KOPT-K1 (cell line): Measurements from ENCODE around the gene PLA2G4B.

Experiments
- H3K27ac ChIP-seq: fragments of 200-600 bp; sonication (generic); 2 replicates; pipeline ENCODE4 v1.5.1; 2016; ENCODE audit warnings: antibody characterized with exemption, mild to moderate bottlenecking, low read depth, low read length; ENCODE audit not compliant: poor library complexity, severe bottlenecking
- H3K36me3 ChIP-seq: fragments of 200-600 bp; sonication (generic); 2 replicates; pipeline ENCODE4 v1.5.1; 2017; ENCODE audit warnings: antibody characterized with exemption, mild to moderate bottlenecking, low read length, moderate library complexity; ENCODE audit not compliant: insufficient read depth
- H3K9me3 ChIP-seq: fragments of 200-600 bp; sonication (generic); 2 replicates; pipeline ENCODE4 v1.5.1; 2017; ENCODE audit warnings: antibody characterized with exemption, low read length, mild to moderate bottlenecking; ENCODE audit not compliant: insufficient read depth, poor library complexity, severe bottlenecking

The PLA2G4B gene

DNA sequence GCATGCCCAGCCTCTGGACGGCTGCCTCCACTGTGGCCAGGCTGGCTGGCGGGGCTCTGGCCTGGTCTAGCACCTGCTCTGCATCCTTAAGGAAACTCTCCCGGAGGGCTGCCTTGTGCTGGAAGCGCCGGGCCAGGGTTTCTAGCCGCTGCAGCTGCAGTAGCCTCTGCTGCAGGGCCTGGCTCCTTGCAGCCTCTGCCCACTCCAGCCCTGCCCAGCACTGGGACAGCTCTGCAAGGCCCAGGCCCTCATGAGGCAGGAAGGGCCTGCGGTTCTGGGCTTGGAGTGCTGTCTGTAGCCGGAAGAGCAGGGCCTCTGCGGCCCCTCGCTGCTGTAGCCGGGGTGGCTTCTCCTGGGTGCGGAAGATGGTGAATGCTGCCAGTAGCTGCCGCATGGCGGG is 47.2 kb downstream of the PLA2G4B start:
- H3K27ac ChIP-seq, result no peak overlapping the region
- H3K9me3 ChIP-seq, result no peaks in the 10 kb centered on the region
- no peaks in the 10 kb centered on the region for H3K36me3 ChIP-seq

DNA sequence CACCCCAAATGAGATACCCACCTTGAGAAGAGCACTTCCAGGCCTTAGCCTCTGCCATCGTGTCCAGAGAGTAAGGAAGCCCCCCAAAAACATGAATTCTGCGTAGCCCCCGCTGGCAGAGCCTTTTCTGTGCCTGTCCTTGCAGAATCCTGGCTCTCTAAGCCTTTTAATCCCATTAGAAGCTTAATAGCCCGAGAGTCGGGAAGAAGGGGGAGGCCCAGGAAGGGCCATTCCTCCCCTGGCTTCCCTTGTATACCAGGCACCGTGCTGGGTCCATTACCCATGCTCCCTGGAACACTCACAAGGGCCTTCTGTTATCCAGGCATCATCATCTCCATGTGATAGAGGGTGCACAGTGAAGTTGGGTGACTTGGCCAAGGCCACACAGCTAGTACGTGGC is 48.1 kb downstream of the PLA2G4B start:
- Histone ChIP-seq H3K9me3 (no peaks in the 10 kb centered on the region), H3K27ac (no peak overlapping the region), H3K36me3 (no peaks in the 10 kb centered on the region)

DNA sequence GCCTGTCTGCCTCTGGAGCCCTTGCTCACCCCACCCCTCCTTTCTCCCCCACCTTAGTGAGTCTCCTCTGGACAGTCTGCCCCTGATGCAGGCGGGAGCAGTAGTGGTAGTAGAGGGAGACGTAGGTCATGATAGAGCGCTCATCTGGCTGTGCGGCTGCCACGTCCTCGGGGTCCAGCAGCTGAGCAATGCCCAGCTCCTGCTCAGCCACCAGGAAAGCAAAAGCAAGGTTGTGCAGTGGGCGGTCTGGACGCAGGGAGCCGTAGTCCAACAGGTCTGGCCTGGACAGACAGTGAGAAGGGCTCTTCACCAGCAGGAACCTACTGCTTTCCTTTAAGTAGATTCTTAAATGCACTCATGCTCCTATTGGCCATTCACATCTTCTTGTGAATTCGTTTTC is 48.5 kb downstream of the PLA2G4B start:
- no peaks in the 10 kb centered on the region for H3K9me3 ChIP-seq
- no peak overlapping the region for H3K27ac ChIP-seq
- H3K36me3 ChIP-seq, result no peaks in the 10 kb centered on the region

DNA sequence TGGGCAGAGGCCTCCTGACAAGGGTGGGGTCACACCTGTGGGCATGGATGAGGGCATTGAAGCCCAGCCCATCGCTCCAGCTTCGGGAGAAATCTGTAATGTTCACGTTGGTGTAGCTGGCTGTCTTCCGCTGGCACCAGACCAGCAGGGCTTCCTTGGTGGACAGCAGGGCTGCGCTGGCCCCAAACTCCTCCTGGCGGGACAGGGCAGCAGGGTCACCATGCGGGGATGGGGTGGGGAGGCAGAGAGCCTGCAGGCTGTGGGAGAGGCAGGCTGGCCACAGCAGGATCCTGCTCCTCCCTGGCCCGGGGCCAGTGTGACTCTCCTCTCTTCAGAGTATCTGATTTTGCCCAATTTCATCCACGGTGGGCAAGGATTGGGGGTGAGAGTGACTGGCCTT is 49.2 kb downstream of the PLA2G4B start:
- Histone ChIP-seq H3K27ac (no peak overlapping the region), H3K36me3 (no peaks in the 10 kb centered on the region), H3K9me3 (no peaks in the 10 kb centered on the region)

DNA sequence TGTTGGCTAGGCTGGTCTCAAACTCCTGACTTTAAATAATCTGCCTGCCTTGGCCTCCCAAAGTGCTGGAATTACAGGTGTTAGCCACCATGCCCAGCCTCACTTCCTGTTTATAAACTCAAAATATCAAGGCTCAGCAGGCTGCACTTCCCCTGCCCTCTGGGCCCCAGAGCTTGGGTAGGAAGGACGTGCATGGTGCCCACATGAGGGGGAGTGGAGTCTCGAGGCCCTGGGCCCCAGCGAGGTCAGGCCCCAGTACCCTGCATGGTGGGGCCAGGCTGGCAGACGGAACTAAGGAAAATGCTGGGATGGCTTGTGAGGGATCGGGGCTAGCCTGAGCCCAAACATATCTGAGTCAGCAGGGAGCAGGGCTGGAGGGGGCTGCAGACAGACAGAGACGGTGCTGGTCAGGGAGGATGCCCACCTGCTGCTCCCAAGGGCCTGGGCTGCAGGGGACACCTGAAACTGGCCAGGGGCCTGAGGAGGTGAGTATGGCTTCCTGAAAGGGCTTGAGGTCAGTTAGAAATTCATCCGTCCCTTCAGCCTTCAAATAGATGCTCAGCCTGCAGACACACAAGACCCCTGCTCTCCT is 50.1 kb downstream of the PLA2G4B start:
- Histone ChIP-seq H3K9me3 (no peaks in the 10 kb centered on the region), H3K36me3 (no peaks in the 10 kb centered on the region), H3K27ac (no peak overlapping the region)

DNA sequence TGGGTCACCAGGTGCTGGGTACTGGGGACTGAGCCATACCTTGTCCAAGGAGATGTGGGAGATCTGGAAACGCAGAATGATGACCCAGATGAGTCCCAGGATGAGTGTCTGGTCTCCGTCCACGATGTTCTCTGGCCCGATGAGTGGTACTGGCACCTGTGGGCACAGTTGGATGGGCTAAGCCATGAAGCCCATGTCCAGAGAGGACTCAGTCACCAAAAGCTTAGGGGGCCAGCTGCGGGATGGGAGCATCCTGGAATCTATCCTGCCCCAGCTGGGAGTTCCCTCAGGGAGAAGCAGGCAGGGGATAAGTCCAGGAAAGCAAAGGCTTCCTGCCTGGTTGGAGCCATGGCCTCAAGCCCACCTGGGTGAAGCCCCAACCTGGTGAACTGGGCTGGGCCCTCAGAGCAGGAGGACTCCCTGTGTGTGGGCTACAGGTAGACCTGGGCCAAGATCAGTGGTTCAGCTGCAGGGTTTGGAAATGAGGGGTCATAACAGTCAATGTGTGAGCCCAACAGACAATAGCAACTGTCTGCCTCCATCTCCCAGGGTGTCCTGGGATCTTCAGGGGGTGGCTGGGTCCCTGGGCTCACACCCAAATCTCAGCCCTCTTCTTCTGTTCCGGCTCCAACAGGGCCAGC is 51.5 kb downstream of the PLA2G4B start:
- no peaks in the 10 kb centered on the region for H3K36me3 ChIP-seq
- H3K27ac ChIP-seq, result no peak overlapping the region
- no peaks in the 10 kb centered on the region for H3K9me3 ChIP-seq

DNA sequence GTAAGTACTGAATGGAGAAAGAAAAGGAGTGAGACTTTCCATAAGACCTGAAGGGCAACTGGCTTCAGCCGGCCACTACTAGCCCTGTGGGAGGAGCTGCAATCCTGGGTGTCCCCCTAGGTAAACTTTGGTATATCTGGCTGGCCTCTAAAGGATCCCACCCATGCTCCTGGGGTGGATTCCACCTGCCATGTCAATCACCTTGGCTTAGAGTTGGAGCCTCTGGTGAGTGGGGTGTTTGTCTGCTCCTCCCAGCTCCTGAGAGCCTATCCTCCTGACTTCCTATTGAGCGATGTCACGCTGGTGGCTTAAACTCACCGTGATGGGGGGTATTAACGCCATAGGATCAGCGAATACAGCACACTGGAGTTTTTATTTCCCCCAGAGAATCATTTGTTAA is 52.6 kb downstream of the PLA2G4B start:
- no peak overlapping the region for H3K27ac ChIP-seq
- H3K9me3 ChIP-seq, result no peaks in the 10 kb centered on the region
- no peaks in the 10 kb centered on the region for H3K36me3 ChIP-seq

DNA sequence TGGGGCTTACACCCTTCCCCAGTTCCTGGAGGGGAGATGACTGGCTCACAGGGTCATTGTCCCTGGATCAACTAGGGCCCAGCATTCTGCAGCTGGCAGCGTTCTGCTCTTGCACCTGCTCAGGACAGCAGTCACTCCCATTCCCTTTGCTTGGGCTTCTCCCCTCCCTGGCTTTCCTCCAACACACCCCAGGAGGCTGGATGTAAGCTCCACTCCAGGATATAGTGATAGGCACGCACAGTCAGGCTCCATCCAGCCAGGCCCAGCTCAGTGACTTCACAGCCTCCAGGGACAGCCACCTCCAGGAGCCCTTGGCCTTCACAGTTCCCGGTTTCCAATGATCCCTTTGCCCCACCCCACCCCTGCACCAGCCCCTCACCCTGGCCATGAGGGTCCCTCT is 53.3 kb downstream of the PLA2G4B start:
- Histone ChIP-seq H3K36me3 (no peaks in the 10 kb centered on the region), H3K27ac (no peak overlapping the region), H3K9me3 (no peaks in the 10 kb centered on the region)

DNA sequence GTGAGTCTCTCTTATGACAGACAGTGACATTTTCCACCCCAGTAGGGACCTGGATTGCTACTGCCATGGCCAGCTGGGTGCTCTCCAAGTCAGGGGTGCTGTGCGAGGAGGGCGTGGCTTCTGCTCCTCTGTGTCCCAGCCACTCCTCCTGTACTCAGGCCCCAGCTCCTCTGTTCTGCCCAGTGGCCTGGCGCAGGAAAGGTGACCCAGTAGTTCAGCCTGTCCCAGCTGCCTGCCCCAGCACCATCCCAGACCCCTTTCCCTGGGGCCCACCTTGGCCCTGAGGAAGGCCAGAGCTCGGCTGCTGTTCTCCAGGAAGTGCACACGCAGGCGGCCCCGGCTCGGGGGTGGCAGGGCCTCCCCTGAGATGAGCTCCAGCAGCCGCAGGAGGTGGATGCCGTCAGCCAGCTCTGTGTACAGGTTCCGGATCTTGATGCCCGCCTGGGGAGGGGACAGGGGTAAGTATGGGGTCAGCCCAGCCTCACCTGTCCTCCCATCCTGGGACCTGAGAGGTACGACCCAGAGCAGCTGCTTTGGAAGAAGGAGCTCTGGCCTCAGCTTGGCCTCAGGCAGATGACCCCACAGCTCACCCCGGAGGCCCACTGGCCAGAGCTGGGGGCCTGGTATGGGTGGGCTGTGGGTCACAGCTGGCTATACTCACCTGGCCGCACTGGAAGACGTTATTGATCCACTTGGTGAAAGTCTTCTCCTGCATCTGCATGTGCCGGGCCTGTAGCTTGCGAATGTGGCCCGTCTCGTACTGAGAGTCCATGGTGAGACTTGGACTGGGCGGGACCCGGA is 54.2 kb downstream of the PLA2G4B start:
- no peak overlapping the region for H3K27ac ChIP-seq
- H3K9me3 ChIP-seq, result no peaks in the 10 kb centered on the region

DNA sequence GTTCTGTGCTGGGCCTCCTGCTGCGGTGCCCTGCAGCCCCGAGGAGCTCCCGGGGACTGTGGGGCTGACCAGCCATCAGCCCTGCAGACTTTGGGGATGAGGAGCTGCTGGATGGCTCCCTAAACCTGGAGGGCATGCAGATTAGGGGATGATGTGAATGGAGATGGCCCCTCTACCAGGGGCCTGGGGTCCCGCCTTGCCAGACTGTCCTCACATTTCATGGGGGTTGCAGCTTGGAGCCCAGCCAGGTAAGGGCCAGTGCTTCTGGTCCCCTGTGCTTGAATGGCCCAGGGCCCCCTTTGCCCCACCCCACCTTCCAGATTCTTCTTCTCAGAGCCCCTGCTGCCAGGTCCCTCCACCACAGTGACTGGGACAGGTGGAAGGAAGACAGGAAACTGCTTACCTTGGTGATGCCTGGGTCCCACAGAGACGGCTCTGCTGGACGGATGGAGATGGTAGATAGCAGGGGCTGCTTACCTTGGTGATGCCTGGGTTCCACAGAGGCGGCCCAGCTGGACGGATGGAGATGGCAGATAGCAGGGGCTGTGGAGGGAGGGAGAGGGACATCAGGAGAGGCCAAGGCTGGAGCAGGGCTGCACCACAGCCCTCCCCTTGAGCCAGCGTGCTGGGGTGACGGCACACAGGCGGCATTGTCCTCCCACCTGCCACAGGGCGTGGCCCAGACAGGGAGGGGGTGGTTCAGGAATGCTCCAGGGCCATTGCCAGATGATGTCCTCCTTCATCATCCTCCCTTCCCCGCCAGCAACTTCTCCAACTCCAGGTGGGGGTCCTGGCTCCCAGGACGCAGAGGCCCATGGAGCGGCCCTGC is 55.0 kb downstream of the PLA2G4B start, which contains the start of gene SPTBN5:
Gene SPTBN5, minus strand, starts transcription at position 632 of the 829 bp plus-strand sequence. Its CDS starts 556 bp downstream, at position 76.
- Histone ChIP-seq H3K9me3 (no peaks in the 10 kb centered on the region), H3K27ac (no peak within 1 kb of the TSS), H3K36me3 (no peaks in the 10 kb centered on the region)

More for the DNA sequence above, 54.2 kb downstream of the PLA2G4B start:
- H3K36me3 ChIP-seq, result no peaks in the 10 kb centered on the region

DNA sequence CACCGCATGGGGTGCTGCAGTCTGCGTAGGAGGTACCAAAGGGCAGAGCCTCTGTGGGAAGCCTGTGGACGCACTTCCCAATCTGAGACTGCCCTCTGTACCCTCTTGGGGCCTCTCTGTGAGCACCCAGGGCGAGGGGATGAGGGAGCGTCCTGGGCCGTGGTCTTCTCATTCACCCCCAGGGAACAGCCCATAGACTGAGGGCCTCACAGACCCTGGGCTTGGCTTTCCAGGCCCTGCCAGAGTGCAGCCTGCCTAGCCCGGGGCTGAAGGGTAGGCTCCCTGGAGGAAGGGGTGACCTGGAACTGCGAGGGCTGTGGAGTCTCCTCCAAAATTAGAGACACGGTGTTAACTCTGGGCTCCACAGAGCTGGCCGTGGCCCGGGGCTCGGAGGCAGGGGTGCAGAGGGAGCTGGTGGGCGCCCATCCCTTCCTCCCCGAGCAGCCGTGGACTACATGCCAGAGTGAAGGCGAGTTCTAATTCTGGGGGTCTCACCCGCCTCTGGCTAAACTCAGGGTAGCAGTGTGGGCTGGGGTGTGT is 55.7 kb downstream of the PLA2G4B start:
- Histone ChIP-seq H3K27ac (no peak overlapping the region), H3K9me3 (no peaks in the 10 kb centered on the region), H3K36me3 (no peaks in the 10 kb centered on the region)

DNA sequence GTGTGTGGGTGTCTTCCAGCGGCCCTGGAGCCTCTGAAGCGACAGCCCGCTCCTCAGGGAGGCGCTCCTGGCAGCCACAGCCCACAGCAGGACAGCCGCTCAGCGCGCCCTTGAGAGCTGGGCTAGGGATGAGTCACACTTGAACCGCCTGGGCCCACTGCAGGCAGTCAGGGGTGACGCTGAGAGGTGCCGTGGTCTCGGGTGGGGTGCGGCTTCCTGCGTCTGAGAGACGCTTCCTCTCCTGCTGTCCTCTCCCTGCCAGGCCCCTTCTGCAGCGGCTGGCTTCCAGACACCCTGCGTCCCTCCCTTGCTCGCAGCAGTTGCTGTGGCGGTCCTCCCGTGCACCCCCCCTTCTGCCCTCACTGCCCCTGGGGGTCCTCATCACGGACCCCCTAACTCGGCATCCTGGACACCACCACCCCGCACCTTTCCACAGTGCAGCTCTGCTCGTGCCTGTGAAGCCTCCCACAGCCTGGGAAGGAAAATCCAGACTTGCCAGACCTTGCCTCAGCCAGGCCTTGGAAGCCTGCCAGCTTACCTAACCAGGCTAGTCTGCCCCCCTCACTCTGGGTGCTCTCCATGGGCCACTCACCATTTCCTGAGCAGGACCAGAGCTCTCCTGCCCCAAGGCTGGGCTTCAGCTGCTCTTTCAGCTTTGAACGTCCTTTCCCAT is 56.3 kb downstream of the PLA2G4B start:
- Histone ChIP-seq H3K9me3 (no peaks in the 10 kb centered on the region), H3K27ac (no peak overlapping the region), H3K36me3 (no peaks in the 10 kb centered on the region)

DNA sequence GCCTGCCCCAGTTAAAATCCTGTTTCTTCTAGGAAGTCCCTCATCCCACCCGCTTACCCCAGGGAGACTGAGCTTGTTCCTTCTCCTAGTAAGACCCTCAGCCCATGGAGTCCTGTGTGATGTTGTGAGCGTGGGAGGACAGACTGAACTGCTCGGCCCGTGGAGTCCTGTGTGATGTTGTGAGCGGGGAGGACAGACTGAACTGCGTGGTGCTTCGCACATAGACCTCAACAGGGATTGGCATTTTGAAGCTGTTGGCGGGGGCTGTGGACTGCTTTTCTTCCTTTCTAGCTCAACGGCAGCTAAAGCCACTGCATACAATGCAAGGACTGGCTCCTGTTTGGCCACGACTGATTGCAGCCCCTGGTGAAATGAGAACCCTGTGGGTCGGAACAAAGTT is 56.8 kb downstream of the PLA2G4B start:
- Histone ChIP-seq H3K36me3 (no peaks in the 10 kb centered on the region), H3K9me3 (no peaks in the 10 kb centered on the region), H3K27ac (no peak overlapping the region)

DNA sequence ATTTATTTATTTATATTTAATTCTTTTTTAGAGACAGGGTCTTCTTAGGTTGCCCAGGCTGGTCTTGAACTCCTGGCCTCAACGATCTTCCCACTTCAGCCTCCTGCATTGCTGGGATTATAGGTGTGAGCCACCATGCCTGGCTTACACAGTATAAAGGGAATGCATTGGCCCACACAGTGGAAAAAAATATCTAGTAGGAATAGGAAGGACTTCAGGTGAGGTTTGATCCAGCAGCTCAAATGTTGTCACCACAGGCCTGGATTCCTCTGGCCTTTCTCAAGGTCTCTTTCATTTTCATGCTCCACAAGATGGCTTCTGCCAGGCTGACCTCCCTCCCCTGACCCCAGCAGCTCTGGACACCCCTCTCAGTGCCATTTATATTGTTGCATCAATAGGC is 57.3 kb downstream of the PLA2G4B start:
- Histone ChIP-seq H3K27ac (no peak overlapping the region), H3K9me3 (no peaks in the 10 kb centered on the region), H3K36me3 (no peaks in the 10 kb centered on the region)
